ENCODE measurements around the gene CDCP2.
"Not testable (repeated sequence)": the region's sequence is repeated elsewhere in the genome, so short reads cannot be mapped to it uniquely, and the experiment has no call there.

Gene CDCP2

GRCh38 chr1:54167422-54168139 lies 14.8 kb upstream of the CDCP2 start:
- no peak for DNase-seq

- DNase-seq = not testable (repeated sequence)
These were observed 13.6 kb upstream of the CDCP2 start for GRCh38 chr1:54166357-54166756.

- no peak for DNase-seq
These were observed 12.3 kb upstream of the CDCP2 start for GRCh38 chr1:54165146-54165545.

- no peak for DNase-seq
These were observed 10.8 kb upstream of the CDCP2 start for GRCh38 chr1:54163573-54163972.

- DNase-seq = no peak
These were observed 10.3 kb upstream of the CDCP2 start for GRCh38 chr1:54163051-54163450.

GRCh38 chr1:54161495-54162168 lies 8.8 kb upstream of the CDCP2 start:
- DNase-seq = no peak

GRCh38 chr1:54160351-54160750 lies 7.6 kb upstream of the CDCP2 start:
- no peak for DNase-seq

- no peak for DNase-seq
These were observed 7.0 kb upstream of the CDCP2 start for GRCh38 chr1:54159733-54160316.

- DNase-seq = no peak
These were observed 5.3 kb upstream of the CDCP2 start for GRCh38 chr1:54158071-54158470.

- DNase-seq = no peak
These were observed 4.6 kb upstream of the CDCP2 start for GRCh38 chr1:54157401-54157800.

- DNase-seq = no peak
These were observed 4.2 kb upstream of the CDCP2 start for GRCh38 chr1:54156986-54157385.

- DNase-seq = no peak
These were observed 3.4 kb upstream of the CDCP2 start for GRCh38 chr1:54156201-54156600.

GRCh38 chr1:54153535-54154439 lies 987 bp upstream of the CDCP2 start:
- DNase-seq = no peak

GRCh38 chr1:54151013-54151412 lies 1.8 kb downstream of the CDCP2 start:
- DNase-seq = no peak

- no peak for DNase-seq
These were observed 3.1 kb downstream of the CDCP2 start for GRCh38 chr1:54149734-54150133.

- no peak for DNase-seq
These were observed 8.4 kb downstream of the CDCP2 start for GRCh38 chr1:54144366-54144765.

- no peak for DNase-seq
These were observed 10.5 kb downstream of the CDCP2 start for GRCh38 chr1:54142146-54142900.

- no peak for DNase-seq
These were observed 13.1 kb downstream of the CDCP2 start for GRCh38 chr1:54139711-54140110.

- no peak for DNase-seq
These were observed 13.8 kb downstream of the CDCP2 start for GRCh38 chr1:54138994-54139393.

- no peak for DNase-seq
These were observed 15.2 kb downstream of the CDCP2 start for GRCh38 chr1:54137534-54138061.

- no peak for DNase-seq
These were observed 15.8 kb downstream of the CDCP2 start for GRCh38 chr1:54136963-54137533.
